ENCODE results near the gene TNS1. TPM values are rescaled to one million over a fixed set of nuclear protein-coding genes. Genes with fewer than 3 reads are reported as not detected.

The TNS1 gene
- polyA plus RNA-seq, 1 of the 3 experiments (the other 2 are of a cell fraction): 12.1 TPM

DNA sequence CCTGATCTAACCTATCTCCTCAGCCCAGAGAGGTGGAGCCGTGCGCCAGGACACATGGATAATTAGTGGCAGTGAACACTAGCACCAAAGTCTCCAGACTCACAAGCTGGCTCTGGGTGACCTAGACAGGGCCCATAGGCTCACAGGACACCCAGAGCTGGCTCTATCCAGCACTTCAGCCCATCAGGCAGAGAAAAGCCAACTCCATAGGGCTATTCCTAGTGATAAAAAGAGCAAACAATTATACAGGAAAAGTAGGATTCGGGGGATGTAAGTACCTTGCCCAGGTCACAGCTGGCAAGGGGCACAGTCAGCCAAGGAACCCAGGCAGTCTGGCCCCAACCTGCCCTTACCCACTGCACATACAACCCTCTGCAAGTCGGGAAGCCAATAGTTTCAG lies 178.6 kb downstream of the TNS1 start:
- Histone ChIP-seq H3K4me3 (ENCODE audit: low read depth in 2 of 2, low read length in 1 of 2) (no peak overlapping the region), H3K79me2 (ENCODE audit: insufficient read depth) (no peaks in the 10 kb centered on the region), H3K27me3 (ENCODE audit: insufficient read depth) (no peaks in the 10 kb centered on the region), H3K4me2 (no peak overlapping the region), H3K9me3 (no peaks in the 10 kb centered on the region), H3K27ac (ENCODE audit: low read depth in 2 of 2, low read length in 1 of 2) (no peak overlapping the region), H3K9ac (no peak overlapping the region), H3K36me3 (replicated peaks in 1 of 2; ENCODE audit: control insufficient read depth in 1 of 2, insufficient read depth in 2 of 2, low read length in 1 of 2) (peaks cover 24 to 37% of the 10 kb centered on the region in 2 experiments), H3K9me2 (no peaks in the 10 kb centered on the region), H2AFZ (ENCODE audit: low read depth) (no peak overlapping the region), H3K4me1 (ENCODE audit: control insufficient read depth in 1 of 2, insufficient read depth in 2 of 2, low read depth in 1 of 2, low read length in 1 of 2) (no peaks in the 10 kb centered on the region; a peak in 1 of 4 replicates), H4K20me1 (ENCODE audit: insufficient read depth) (peaks cover 23% of the 10 kb centered on the region; the same call in 1 of the 2 replicates), H3F3A (replicated peaks; ENCODE audit: insufficient read depth) (peaks cover 3% of the 10 kb centered on the region)
- ChIA-PET CTCF (interaction anchor here (1.2 to 1.9 kb wide), 3 partner anchors 20 to 51 kb away, joined by 3 to 6 read pairs (median 4); no protein-coding TSS in a partner anchor), POLR2A (no interaction called here)
- WGBS (ENCODE audit: low lambda C conversion rate): 91% methylated on average over 4 of the region's 4 CpGs
- no peak for DNase-seq
- no peak for TF ChIP-seq NRF1 (IDR thresholded peaks at IDR 0.05; ENCODE audit: low read depth, low read length)
- TF ChIP-seq, protein P1, sequence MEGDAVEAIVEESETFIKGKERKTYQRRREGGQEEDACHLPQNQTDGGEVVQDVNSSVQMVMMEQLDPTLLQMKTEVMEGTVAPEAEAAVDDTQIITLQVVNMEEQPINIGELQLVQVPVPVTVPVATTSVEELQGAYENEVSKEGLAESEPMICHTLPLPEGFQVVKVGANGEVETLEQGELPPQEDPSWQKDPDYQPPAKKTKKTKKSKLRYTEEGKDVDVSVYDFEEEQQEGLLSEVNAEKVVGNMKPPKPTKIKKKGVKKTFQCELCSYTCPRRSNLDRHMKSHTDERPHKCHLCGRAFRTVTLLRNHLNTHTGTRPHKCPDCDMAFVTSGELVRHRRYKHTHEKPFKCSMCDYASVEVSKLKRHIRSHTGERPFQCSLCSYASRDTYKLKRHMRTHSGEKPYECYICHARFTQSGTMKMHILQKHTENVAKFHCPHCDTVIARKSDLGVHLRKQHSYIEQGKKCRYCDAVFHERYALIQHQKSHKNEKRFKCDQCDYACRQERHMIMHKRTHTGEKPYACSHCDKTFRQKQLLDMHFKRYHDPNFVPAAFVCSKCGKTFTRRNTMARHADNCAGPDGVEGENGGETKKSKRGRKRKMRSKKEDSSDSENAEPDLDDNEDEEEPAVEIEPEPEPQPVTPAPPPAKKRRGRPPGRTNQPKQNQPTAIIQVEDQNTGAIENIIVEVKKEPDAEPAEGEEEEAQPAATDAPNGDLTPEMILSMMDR (IDR thresholded peaks at IDR 0.05): no peak
- TF ChIP-seq, protein P2, sequence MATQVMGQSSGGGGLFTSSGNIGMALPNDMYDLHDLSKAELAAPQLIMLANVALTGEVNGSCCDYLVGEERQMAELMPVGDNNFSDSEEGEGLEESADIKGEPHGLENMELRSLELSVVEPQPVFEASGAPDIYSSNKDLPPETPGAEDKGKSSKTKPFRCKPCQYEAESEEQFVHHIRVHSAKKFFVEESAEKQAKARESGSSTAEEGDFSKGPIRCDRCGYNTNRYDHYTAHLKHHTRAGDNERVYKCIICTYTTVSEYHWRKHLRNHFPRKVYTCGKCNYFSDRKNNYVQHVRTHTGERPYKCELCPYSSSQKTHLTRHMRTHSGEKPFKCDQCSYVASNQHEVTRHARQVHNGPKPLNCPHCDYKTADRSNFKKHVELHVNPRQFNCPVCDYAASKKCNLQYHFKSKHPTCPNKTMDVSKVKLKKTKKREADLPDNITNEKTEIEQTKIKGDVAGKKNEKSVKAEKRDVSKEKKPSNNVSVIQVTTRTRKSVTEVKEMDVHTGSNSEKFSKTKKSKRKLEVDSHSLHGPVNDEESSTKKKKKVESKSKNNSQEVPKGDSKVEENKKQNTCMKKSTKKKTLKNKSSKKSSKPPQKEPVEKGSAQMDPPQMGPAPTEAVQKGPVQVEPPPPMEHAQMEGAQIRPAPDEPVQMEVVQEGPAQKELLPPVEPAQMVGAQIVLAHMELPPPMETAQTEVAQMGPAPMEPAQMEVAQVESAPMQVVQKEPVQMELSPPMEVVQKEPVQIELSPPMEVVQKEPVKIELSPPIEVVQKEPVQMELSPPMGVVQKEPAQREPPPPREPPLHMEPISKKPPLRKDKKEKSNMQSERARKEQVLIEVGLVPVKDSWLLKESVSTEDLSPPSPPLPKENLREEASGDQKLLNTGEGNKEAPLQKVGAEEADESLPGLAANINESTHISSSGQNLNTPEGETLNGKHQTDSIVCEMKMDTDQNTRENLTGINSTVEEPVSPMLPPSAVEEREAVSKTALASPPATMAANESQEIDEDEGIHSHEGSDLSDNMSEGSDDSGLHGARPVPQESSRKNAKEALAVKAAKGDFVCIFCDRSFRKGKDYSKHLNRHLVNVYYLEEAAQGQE (IDR thresholded peaks at IDR 0.05; ENCODE audit: low read depth, low read length): peak; percentile 65; the same call in 1 of the 2 replicates

DNA sequence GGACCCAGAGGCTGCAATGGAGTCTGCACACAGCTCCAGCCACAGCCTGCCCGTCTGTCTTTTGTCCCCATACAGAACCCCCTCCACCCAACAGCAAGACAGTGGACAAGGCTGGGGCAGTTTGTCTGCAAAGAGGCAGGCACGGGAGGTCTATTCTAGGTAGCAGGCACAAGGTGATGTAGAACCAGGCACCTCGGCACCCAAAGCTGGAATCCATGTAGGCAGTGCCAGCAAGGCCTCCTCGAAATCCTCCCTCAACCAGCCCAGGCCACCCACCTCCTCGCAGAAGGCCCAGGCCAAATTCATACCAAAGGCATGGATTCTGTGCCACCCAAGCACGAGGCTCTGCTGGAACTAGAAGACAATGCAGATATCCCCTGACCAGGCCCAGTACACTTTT lies 179.2 kb downstream of the TNS1 start:
- Histone ChIP-seq H3K27me3 (ENCODE audit: insufficient read depth) (no peaks in the 10 kb centered on the region), H3K9me3 (no peaks in the 10 kb centered on the region), H2AFZ (ENCODE audit: low read depth) (no peak overlapping the region), H3F3A (replicated peaks; ENCODE audit: insufficient read depth) (peaks cover 3% of the 10 kb centered on the region), H3K4me1 (ENCODE audit: control insufficient read depth in 1 of 2, insufficient read depth in 2 of 2, low read depth in 1 of 2, low read length in 1 of 2) (no peaks in the 10 kb centered on the region; a peak in 1 of 4 replicates), H3K9me2 (no peaks in the 10 kb centered on the region), H3K4me2 (no peak overlapping the region), H3K79me2 (ENCODE audit: insufficient read depth) (no peaks in the 10 kb centered on the region), H3K27ac (ENCODE audit: low read depth in 2 of 2, low read length in 1 of 2) (no peak overlapping the region), H4K20me1 (ENCODE audit: insufficient read depth) (peaks cover 23% of the 10 kb centered on the region; the same call in 1 of the 2 replicates), H3K9ac (no peak overlapping the region), H3K4me3 (ENCODE audit: low read depth in 2 of 2, low read length in 1 of 2) (no peak overlapping the region), H3K36me3 (replicated peaks in 1 of 2; ENCODE audit: control insufficient read depth in 1 of 2, insufficient read depth in 2 of 2, low read length in 1 of 2) (peaks cover 26 to 40% of the 10 kb centered on the region in 2 experiments)
- whole genome bisulfite sequencing (ENCODE audit: low lambda C conversion rate): 75% methylated on average over 2 of the region's 6 CpGs
- POLR2A ChIA-PET: no interaction called here
- DNase-seq: no peak
- CTCF ChIA-PET: interaction anchor here (1.2 kb wide), 2 partner anchors 21 to 63 kb away, joined by 3 to 4 read pairs; no protein-coding TSS in a partner anchor
- TF ChIP-seq TAF1 (IDR thresholded peaks at IDR 0.05; ENCODE audit: borderline replicate concordance, low read depth, low read length): no peak
- no peak for TF ChIP-seq POLR2AphosphoS5 (IDR thresholded peaks at IDR 0.05; ENCODE audit: low read depth, low read length)
- no peak for TF ChIP-seq JUND (IDR thresholded peaks at IDR 0.05)
- TF ChIP-seq CHD2 (IDR thresholded peaks at IDR 0.05; ENCODE audit: low read length, partially characterized antibody): no peak
- no peak for TF ChIP-seq RAD21 (IDR thresholded peaks at IDR 0.05; ENCODE audit: low read length)
- TF ChIP-seq EZH2phosphoT487 (IDR thresholded peaks at IDR 0.05; ENCODE audit: borderline replicate concordance, low read depth): no peak
- no peak for TF ChIP-seq YY1 (IDR thresholded peaks at IDR 0.05; ENCODE audit: low read depth)
- TF ChIP-seq SIN3A (IDR thresholded peaks at IDR 0.05; ENCODE audit: borderline replicate concordance, low read depth, low read length): no peak
- TF ChIP-seq GATA2 (CRISPR knock-in tag; IDR thresholded peaks at IDR 0.05): no peak
